GM12892 (cell line): ENCODE measurements around the gene HECTD4.
"Not testable (repeated sequence)": the region's sequence is repeated elsewhere in the genome, so short reads cannot be mapped to it uniquely, and the experiment has no call there.

Source experiments
- POLR2A ChIP-seq: IDR thresholded peaks from 2 replicates; pipeline ENCODE4 v1.6.1; 2011; ENCODE audit warnings: low read depth, low read length, control low read depth
- POLR2AphosphoS5 ChIP-seq: IDR thresholded peaks from 2 replicates; pipeline ENCODE4 v1.6.1; 2011; ENCODE audit warnings: low read depth, low read length, control low read depth
- TAF1 ChIP-seq: IDR thresholded peaks from 2 replicates; pipeline ENCODE4 v1.6.1; 2011; ENCODE audit warnings: low read depth, mild to moderate bottlenecking, control low read depth, low read length, borderline replicate concordance

- not testable (repeated sequence) for TF ChIP-seq TAF1, POLR2A, POLR2AphosphoS5
These were observed 223.6 kb downstream of the HECTD4 start for GRCh38 chr12:112158461-112159145.
